Neural cell (in vitro differentiated cells): ENCODE data around the gene PER1. TPM values are rescaled to one million over a fixed set of nuclear protein-coding genes. Genes with fewer than 3 reads are reported as not detected.

Source experiments
- H2AFZ ChIP-seq: fragments of 200-600, 300-800 bp; sonication (generic), shearing (Covaris generic); 2 replicates; pipeline ENCODE4 v1.6.0; 2014; ENCODE audit warnings: low read depth, mild to moderate bottlenecking, antibody characterized with exemption, low read length, moderate library complexity
- H3F3A ChIP-seq: fragments of 200-600 bp; shearing (Covaris generic); 2 replicates; pipeline ENCODE4 v1.6.1; 2016; ENCODE audit warnings: mild to moderate bottlenecking, moderate library complexity, mixed read lengths, antibody characterized with exemption, low read length; ENCODE audit not compliant: insufficient read depth, poor library complexity, severe bottlenecking
- H3K27ac ChIP-seq: fragments of 200-600, 300-800 bp; sonication (generic), shearing (Covaris generic); 2 replicates; pipeline ENCODE4 v1.5.1; 2014; ENCODE audit warnings: mild to moderate bottlenecking, low read length, moderate library complexity
- H3K27me3 ChIP-seq: fragments of 300-800, 200-600 bp; sonication (generic), shearing (Covaris generic); 2 replicates; pipeline ENCODE4 v1.6.0; 2014; ENCODE audit warnings: mild to moderate bottlenecking, low read depth, low read length, moderate library complexity; ENCODE audit not compliant: insufficient read depth
- H3K36me3 ChIP-seq: fragments of 300-800, 200-600 bp; sonication (generic), shearing (Covaris generic); 2 replicates; pipeline ENCODE4 v1.5.1; 2014; ENCODE audit warnings: mild to moderate bottlenecking, antibody characterized with exemption, low read length, moderate library complexity; ENCODE audit not compliant: insufficient read depth
- H3K4me2 ChIP-seq: fragments of 300-800, 200-600 bp; sonication (generic), shearing (Covaris generic); 2 replicates; pipeline ENCODE4 v1.6.0; 2014; ENCODE audit warnings: mild to moderate bottlenecking, low read length
- H3K4me3 ChIP-seq: fragments of 300-800, 200-600 bp; sonication (generic), shearing (Covaris generic); 2 replicates; pipeline ENCODE4 v1.5.1; 2014; ENCODE audit warnings: mild to moderate bottlenecking, low read length, moderate library complexity
- H3K79me2 ChIP-seq: fragments of 200-600 bp; shearing (Covaris generic); replicated peaks from 2 replicates; pipeline ENCODE4 v1.6.0; 2014; ENCODE audit warnings: mild to moderate bottlenecking, low read length, moderate library complexity; ENCODE audit not compliant: insufficient read depth
- H3K9ac ChIP-seq: fragments of 300-800, 200-600 bp; sonication (generic), shearing (Covaris generic); 2 replicates; pipeline ENCODE4 v1.6.1; 2016; ENCODE audit warnings: mild to moderate bottlenecking, low read length, mixed read lengths
- H3K9me2 ChIP-seq: fragments of 200-600 bp; shearing (Covaris generic); 2 replicates; pipeline ENCODE4 v1.6.1; 2016; ENCODE audit warnings: mild to moderate bottlenecking, low read length, mixed read lengths; ENCODE audit not compliant: insufficient read depth
- H3K9me3 ChIP-seq: fragments of 200-600, 300-800 bp; sonication (generic), shearing (Covaris generic); 2 replicates; pipeline ENCODE4 v1.6.1; 2016; ENCODE audit warnings: mild to moderate bottlenecking, mixed run types, low read length, moderate library complexity, mixed read lengths
- H4K20me1 ChIP-seq: fragments of 200-600 bp; shearing (Covaris generic); 2 replicates; pipeline ENCODE4 v1.6.1; 2016; ENCODE audit warnings: mild to moderate bottlenecking, mixed run types; ENCODE audit not compliant: insufficient read depth
- EP300 ChIP-seq: fragments of 450-650 bp; conservative IDR thresholded peaks from 2 replicates; pipeline ENCODE4 v1.6.1; 2014; ENCODE audit warnings: antibody characterized with exemption, mild to moderate bottlenecking, moderate library complexity; ENCODE audit not compliant: poor library complexity, severe bottlenecking
- EZH2 ChIP-seq: fragments of 200-600, 300-800 bp; shearing (Covaris generic), sonication (generic); IDR thresholded peaks from 2 replicates; pipeline ENCODE4 v1.6.1; 2014; ENCODE audit warnings: antibody characterized with exemption, low read length, borderline replicate concordance, mild to moderate bottlenecking; ENCODE audit not compliant: insufficient read depth, poor library complexity, severe bottlenecking
- MXI1 ChIP-seq: fragments of 450-650 bp; conservative IDR thresholded peaks from 2 replicates; pipeline ENCODE4 v1.6.1; 2014; ENCODE audit warnings: antibody characterized with exemption, mild to moderate bottlenecking; ENCODE audit not compliant: poor library complexity, severe bottlenecking
- POLR2AphosphoS5 ChIP-seq: IDR thresholded peaks from 2 replicates; pipeline ENCODE4 v1.6.1; 2012
- RAD21 ChIP-seq: fragments of 450-650 bp; conservative IDR thresholded peaks from 2 replicates; pipeline ENCODE4 v1.6.1; 2014; ENCODE audit warnings: antibody characterized with exemption, mild to moderate bottlenecking, moderate library complexity
- SMC3 ChIP-seq: fragments of 450-650 bp; conservative IDR thresholded peaks from 2 replicates; pipeline ENCODE4 v1.6.1; 2014; ENCODE audit warnings: antibody characterized with exemption, mild to moderate bottlenecking, moderate library complexity; ENCODE audit not compliant: poor library complexity
- TAF1 ChIP-seq: IDR thresholded peaks from 2 replicates; pipeline ENCODE4 v1.6.1; 2012; ENCODE audit warnings: low read depth
- polyA plus RNA-seq: library from polyadenylated mRNA; depleted of rRNA; stranded (reverse); fragments of >200 nt; gene quantifications from 2 replicates; pipeline ENCODE4 v1.2.3, GENCODE V29; 2014
- TF ChIP-seq, protein P1 (sequence below): fragments of 450-650 bp; IDR thresholded peaks from 2 replicates; pipeline ENCODE4 v1.5.1; 2014; ENCODE audit warnings: antibody characterized with exemption, mild to moderate bottlenecking, moderate library complexity; ENCODE audit not compliant: poor library complexity, severe bottlenecking
- TF ChIP-seq, protein P2 (sequence below): IDR thresholded peaks from 2 replicates; pipeline ENCODE4 v1.6.1; 2012; ENCODE audit warnings: borderline replicate concordance

Gene PER1
- polyA plus RNA-seq, 1 donor from 2014 or later = 1.9 TPM

DNA sequence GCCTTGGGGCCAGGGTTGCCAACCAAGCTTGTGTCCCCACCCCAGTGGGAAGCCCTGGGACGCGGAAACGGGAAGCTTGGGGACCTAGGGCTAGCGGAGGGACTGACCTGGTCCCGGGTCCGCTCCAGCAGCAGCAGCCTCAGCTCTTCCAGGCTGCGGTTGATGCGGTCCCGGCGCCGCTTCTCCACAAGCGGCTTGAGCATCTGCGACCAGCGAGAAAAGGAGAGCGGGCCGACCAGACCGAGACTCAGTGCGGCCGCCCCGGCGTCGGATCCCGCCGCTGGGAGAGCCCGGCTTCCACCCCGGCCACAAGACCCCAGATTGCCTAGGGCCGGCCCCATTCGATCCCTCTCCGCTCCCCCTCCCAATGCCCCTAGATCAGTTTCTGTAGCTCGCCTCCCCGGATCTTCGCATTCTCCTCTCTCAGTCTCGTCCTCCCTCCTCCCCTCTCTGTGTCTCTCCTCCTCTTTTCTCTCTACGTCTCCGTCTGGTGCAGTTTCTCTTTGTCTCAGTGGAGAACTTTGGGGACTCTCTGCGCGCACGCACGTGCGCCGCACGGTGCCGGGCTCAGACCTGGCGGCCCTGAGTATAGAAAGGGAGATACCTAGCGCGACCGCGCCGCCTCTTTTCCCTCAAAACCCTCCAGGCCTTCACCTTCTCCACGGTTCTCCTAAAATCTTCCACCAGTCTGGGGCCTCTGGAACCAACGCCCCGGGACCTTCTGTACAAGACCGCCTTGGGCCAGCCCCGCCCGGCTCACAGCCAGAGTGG, 29.1 kb downstream of the PER1 start:
- Histone ChIP-seq H3K9ac (peak overlapping the region; percentile 61), H3K36me3 (no peaks in the 10 kb centered on the region), H3K9me2 (no peaks in the 10 kb centered on the region), H2AFZ (no peak overlapping the region), H4K20me1 (peaks cover 6% of the 10 kb centered on the region), H3K4me2 (peak overlapping the region; percentile 87), H3K79me2 (no peaks in the 10 kb centered on the region), H3F3A (peaks cover 12% of the 10 kb centered on the region), H3K27ac (no peak overlapping the region), H3K4me3 (peak overlapping the region; percentile 88), H3K9me3 (no peaks in the 10 kb centered on the region), H3K27me3 (peaks cover 46% of the 10 kb centered on the region)
- TF ChIP-seq RAD21 (no peak), TAF1 (no peak), EZH2 (peak; percentile 87), POLR2AphosphoS5 (no peak), MXI1 (peak; percentile 66), EP300 (no peak), SMC3 (no peak)
- TF ChIP-seq, protein P1, sequence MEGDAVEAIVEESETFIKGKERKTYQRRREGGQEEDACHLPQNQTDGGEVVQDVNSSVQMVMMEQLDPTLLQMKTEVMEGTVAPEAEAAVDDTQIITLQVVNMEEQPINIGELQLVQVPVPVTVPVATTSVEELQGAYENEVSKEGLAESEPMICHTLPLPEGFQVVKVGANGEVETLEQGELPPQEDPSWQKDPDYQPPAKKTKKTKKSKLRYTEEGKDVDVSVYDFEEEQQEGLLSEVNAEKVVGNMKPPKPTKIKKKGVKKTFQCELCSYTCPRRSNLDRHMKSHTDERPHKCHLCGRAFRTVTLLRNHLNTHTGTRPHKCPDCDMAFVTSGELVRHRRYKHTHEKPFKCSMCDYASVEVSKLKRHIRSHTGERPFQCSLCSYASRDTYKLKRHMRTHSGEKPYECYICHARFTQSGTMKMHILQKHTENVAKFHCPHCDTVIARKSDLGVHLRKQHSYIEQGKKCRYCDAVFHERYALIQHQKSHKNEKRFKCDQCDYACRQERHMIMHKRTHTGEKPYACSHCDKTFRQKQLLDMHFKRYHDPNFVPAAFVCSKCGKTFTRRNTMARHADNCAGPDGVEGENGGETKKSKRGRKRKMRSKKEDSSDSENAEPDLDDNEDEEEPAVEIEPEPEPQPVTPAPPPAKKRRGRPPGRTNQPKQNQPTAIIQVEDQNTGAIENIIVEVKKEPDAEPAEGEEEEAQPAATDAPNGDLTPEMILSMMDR = no peak
- TF ChIP-seq, protein P2, sequence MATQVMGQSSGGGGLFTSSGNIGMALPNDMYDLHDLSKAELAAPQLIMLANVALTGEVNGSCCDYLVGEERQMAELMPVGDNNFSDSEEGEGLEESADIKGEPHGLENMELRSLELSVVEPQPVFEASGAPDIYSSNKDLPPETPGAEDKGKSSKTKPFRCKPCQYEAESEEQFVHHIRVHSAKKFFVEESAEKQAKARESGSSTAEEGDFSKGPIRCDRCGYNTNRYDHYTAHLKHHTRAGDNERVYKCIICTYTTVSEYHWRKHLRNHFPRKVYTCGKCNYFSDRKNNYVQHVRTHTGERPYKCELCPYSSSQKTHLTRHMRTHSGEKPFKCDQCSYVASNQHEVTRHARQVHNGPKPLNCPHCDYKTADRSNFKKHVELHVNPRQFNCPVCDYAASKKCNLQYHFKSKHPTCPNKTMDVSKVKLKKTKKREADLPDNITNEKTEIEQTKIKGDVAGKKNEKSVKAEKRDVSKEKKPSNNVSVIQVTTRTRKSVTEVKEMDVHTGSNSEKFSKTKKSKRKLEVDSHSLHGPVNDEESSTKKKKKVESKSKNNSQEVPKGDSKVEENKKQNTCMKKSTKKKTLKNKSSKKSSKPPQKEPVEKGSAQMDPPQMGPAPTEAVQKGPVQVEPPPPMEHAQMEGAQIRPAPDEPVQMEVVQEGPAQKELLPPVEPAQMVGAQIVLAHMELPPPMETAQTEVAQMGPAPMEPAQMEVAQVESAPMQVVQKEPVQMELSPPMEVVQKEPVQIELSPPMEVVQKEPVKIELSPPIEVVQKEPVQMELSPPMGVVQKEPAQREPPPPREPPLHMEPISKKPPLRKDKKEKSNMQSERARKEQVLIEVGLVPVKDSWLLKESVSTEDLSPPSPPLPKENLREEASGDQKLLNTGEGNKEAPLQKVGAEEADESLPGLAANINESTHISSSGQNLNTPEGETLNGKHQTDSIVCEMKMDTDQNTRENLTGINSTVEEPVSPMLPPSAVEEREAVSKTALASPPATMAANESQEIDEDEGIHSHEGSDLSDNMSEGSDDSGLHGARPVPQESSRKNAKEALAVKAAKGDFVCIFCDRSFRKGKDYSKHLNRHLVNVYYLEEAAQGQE = no peak

DNA sequence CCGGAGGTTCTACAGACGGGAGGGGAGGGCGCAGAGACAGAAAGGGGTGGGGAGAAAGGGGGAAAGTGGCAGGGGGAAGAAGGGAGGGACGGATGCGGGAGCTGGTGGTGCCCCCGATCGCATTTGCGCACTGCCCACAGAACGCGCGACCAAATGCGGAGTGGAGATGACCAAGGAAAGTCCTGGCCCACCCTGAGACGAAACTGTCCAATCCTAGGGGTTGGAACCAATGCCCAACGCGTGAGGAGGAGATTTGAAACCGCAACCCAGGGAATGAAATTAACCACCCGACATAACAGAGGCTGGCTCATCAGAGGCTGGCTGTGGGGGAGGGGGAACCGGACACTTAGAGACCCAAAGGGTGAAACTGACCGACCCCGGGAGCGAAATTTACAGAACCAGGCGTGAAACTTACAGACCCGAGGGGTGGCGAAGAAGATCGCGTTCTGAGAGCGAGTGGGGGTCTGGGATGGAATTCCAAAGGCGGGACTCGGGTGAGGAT, 29.7 kb downstream of the PER1 start:
- H3K27me3 ChIP-seq = peaks cover 48% of the 10 kb centered on the region
- H3F3A ChIP-seq = peaks cover 12% of the 10 kb centered on the region
- peak overlapping the region; percentile 61 for H3K9ac ChIP-seq
- H3K4me2 ChIP-seq = peak overlapping the region; percentile 87
- peak overlapping the region; percentile 88 for H3K4me3 ChIP-seq
- H2AFZ ChIP-seq = no peak overlapping the region
- no peaks in the 10 kb centered on the region for H3K36me3 ChIP-seq
- peaks cover 6% of the 10 kb centered on the region for H4K20me1 ChIP-seq
- H3K9me3 ChIP-seq = no peaks in the 10 kb centered on the region
- H3K79me2 ChIP-seq = no peaks in the 10 kb centered on the region
- no peak overlapping the region for H3K27ac ChIP-seq
- no peaks in the 10 kb centered on the region for H3K9me2 ChIP-seq
- TF ChIP-seq EP300 (no peak), TAF1 (no peak), SMC3 (no peak), RAD21 (no peak), MXI1 (no peak), POLR2AphosphoS5 (peak; percentile 17), EZH2 (no peak)
- TF ChIP-seq, protein P1 = no peak
